Measurements from ENCODE around the gene GAGE12G.
"Not testable (repeated sequence)": the region's sequence is repeated elsewhere in the genome, so short reads cannot be mapped to it uniquely, and the experiment has no call there.

GAGE12G gene, protein sequence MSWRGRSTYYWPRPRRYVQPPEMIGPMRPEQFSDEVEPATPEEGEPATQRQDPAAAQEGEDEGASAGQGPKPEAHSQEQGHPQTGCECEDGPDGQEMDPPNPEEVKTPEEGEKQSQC

DNA sequence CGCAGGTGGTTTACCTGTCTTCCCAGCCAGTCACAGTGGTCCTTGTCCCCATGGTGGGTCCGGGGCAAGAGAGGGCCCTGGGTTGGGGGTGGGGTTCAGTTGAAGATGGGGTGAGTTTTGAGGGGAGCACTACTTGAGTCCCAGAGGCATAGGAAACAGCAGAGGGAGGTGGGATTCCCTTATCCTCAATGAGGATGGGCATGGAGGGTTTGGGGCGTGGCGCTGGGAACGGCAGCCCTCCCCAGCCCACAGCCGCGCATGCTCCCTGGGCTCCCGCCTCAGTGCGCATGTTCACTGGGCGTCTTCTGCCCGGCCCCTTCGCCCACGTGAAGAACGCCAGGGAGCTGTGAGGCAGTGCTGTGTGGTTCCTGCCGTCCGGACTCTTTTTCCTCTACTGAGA lies at the start of gene GAGE12G:
GAGE12G (plus strand) TSS at position 301 of the 400 bp plus-strand sequence. CDS start 1,155 bp downstream, outside the sequence.
- DNase-seq (ENCODE audit: low read depth) = not testable (repeated sequence)

DNA sequence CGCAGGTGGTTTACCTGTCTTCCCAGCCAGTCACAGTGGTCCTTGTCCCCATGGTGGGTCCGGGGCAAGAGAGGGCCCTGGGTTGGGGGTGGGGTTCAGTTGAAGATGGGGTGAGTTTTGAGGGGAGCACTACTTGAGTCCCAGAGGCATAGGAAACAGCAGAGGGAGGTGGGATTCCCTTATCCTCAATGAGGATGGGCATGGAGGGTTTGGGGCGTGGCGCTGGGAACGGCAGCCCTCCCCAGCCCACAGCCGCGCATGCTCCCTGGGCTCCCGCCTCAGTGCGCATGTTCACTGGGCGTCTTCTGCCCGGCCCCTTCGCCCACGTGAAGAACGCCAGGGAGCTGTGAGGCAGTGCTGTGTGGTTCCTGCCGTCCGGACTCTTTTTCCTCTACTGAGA lies 38.3 kb upstream of the GAGE12G start, which contains the start of gene GAGE12C:
GAGE12C (plus strand) TSS at position 301 of the 400 bp plus-strand sequence. CDS start 1,155 bp downstream, outside the sequence.
- not testable (repeated sequence) for DNase-seq (ENCODE audit: low read depth)

- not testable (repeated sequence) for DNase-seq (ENCODE audit: low read depth)
Measured at GRCh38 chrX:49541433-49541832, 28.8 kb upstream of the GAGE12G start, which contains the start of gene GAGE12D. TSS of gene GAGE12D (plus strand) at chrX:49541733. CDS start at chrX:49542888, 1,155 bp downstream.

DNA sequence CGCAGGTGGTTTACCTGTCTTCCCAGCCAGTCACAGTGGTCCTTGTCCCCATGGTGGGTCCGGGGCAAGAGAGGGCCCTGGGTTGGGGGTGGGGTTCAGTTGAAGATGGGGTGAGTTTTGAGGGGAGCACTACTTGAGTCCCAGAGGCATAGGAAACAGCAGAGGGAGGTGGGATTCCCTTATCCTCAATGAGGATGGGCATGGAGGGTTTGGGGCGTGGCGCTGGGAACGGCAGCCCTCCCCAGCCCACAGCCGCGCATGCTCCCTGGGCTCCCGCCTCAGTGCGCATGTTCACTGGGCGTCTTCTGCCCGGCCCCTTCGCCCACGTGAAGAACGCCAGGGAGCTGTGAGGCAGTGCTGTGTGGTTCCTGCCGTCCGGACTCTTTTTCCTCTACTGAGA lies 19.2 kb upstream of the GAGE12G start, which contains the start of gene GAGE12E:
GAGE12E (plus strand) TSS at position 301 of the 400 bp plus-strand sequence. CDS start 1,155 bp downstream, outside the sequence.
- not testable (repeated sequence) for DNase-seq (ENCODE audit: low read depth)

DNA sequence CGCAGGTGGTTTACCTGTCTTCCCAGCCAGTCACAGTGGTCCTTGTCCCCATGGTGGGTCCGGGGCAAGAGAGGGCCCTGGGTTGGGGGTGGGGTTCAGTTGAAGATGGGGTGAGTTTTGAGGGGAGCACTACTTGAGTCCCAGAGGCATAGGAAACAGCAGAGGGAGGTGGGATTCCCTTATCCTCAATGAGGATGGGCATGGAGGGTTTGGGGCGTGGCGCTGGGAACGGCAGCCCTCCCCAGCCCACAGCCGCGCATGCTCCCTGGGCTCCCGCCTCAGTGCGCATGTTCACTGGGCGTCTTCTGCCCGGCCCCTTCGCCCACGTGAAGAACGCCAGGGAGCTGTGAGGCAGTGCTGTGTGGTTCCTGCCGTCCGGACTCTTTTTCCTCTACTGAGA lies 9.7 kb upstream of the GAGE12G start, which contains the start of gene GAGE12F:
GAGE12F (plus strand) TSS at position 301 of the 400 bp plus-strand sequence. CDS start 1,155 bp downstream, outside the sequence.
- DNase-seq (ENCODE audit: low read depth) = not testable (repeated sequence)

DNA sequence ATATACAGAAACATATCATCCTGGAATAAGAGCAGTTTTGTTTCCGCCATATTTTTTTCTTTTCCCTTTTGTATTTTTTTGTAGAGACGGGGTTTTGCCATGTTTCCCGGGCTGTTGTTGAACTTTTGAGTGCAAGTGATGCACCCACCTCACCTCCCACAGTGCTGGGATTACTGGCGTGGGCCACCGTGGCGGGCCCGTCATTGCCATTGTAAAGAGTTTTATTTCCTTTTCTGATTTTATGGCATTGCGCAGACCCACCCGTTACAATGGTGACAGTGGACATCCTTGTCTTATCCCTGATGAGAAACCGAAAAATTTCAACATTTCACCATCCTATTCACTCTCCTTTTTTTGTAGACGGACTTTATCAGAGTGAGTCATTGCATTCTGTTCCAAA lies 1.5 kb upstream of the GAGE12G start:
- not testable (repeated sequence) for DNase-seq (ENCODE audit: low read depth)

GRCh38 chrX:49569152-49569551 lies 1.0 kb upstream of the GAGE12G start:
- not testable (repeated sequence) for DNase-seq (ENCODE audit: low read depth)

DNA sequence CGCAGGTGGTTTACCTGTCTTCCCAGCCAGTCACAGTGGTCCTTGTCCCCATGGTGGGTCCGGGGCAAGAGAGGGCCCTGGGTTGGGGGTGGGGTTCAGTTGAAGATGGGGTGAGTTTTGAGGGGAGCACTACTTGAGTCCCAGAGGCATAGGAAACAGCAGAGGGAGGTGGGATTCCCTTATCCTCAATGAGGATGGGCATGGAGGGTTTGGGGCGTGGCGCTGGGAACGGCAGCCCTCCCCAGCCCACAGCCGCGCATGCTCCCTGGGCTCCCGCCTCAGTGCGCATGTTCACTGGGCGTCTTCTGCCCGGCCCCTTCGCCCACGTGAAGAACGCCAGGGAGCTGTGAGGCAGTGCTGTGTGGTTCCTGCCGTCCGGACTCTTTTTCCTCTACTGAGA lies 9.4 kb downstream of the GAGE12G start, which contains the start of gene GAGE12H:
GAGE12H (plus strand) TSS at position 301 of the 400 bp plus-strand sequence. CDS start 1,155 bp downstream, outside the sequence.
- DNase-seq (ENCODE audit: low read depth) = not testable (repeated sequence)

DNA sequence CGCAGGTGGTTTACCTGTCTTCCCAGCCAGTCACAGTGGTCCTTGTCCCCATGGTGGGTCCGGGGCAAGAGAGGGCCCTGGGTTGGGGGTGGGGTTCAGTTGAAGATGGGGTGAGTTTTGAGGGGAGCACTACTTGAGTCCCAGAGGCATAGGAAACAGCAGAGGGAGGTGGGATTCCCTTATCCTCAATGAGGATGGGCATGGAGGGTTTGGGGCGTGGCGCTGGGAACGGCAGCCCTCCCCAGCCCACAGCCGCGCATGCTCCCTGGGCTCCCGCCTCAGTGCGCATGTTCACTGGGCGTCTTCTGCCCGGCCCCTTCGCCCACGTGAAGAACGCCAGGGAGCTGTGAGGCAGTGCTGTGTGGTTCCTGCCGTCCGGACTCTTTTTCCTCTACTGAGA lies 19.0 kb downstream of the GAGE12G start, which contains the start of gene GAGE2A:
GAGE2A (plus strand) TSS at position 301 of the 400 bp plus-strand sequence. CDS start 1,155 bp downstream, outside the sequence.
- DNase-seq (ENCODE audit: low read depth) = not testable (repeated sequence)

- DNase-seq (ENCODE audit: low read depth) = not testable (repeated sequence)
Measured at GRCh38 chrX:49589769-49590478, 19.7 kb downstream of the GAGE12G start.

DNA sequence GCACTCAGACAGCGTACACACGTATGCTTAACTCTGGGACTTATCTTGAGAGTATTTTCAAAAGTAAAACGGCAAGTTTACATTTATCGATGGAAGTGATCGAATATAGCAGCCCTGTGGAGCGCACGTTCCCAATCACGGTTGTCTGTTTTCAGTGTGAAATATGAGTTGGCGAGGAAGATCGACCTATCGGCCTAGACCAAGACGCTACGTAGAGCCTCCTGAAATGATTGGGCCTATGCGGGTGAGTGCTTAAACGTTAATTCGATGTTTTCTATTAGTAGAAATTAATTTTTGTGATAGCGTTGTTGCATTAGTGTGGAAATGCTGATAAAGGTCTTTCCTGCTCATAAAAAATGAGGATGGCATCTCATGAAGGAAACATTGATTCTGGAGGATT lies 20.3 kb downstream of the GAGE12G start:
- DNase-seq (ENCODE audit: low read depth) = not testable (repeated sequence)

GRCh38 chrX:49598720-49599119 lies 28.5 kb downstream of the GAGE12G start, which contains the start of gene GAGE1:
TSS of gene GAGE1 (plus strand) at chrX:49599020. CDS start at chrX:49600175, 1,155 bp downstream.
- not testable (repeated sequence) for DNase-seq (ENCODE audit: low read depth)

DNA sequence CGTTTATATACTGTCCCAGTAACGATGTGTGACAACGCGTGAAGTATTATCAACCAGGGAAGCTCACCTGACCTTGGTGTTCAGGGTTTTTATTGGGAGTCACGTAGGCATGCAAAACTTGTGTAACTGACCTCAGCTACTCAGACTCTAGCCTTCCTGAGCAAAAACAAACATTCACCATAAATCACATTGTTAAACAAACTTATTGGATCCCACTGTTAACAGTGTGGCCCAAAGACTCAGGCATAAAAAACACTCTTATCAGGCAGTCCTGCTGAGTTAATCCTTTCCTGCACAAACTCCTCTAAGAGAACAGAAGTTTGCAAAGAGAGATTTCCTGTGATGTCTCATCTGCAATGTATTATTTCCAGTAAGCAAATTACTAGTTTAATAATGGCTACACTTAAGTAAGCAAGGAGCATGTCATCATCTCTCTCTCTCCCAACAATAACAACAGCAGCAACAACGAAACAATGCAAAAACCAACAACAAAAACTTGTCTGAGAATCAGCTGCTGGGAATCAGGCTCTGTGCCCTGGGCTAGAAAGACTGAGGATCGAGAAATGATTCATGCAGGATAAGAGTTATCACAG lies 40.6 kb downstream of the GAGE12G start:
- peak; percentile 4 for DNase-seq (ENCODE audit: low read depth)

DNA sequence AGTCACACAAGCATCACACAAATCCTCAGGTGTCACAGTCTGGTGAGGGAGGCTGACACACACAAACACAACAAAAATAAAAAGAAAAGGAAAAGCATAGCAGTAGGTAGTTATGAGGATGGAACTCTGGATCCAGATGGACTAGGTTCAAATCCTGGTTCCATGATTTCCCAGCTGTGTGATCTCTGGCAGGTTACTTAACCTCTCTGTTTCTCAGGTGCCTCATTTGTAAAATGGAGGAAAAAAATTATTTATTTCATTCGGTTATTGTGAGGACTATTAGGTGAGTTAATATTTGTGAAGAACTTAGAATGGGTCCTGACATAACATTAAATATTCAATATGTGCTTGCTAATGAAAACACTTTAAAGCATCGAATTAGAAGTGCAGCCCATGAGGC lies 48.4 kb downstream of the GAGE12G start:
- DNase-seq (ENCODE audit: low read depth) = no peak
